K562 (cell line): ENCODE results near the gene PLEKHM2. TPM values are rescaled to one million over a fixed set of nuclear protein-coding genes. Genes with fewer than 3 reads are reported as not detected.

Experiments used
- ATAC-seq: fragments of 200-7000 bp; cut with Tn5 transposase; 3 replicates; pipeline ENCODE4 v1.9.1; 2020; ENCODE audit warnings: moderate library complexity
- BruUV-seq: library from RNA; stranded (reverse); fragments of 400-500 nt; replicated peaks from 2 replicates; lab custom pipeline; 2021; lab: Mats Ljungman, UMichigan
- CTCF ChIA-PET: fragments of 300-600 bp; formaldehyde crosslinking; extraction: SDS; loops from one replicate; lab custom pipeline; 2021; ENCODE audit warnings: low intra/inter-chr PET ratio; lab: Yijun Ruan, JAX
- POLR2A ChIA-PET: fragments of 300-600, 350-650 bp; sonication (Branson Sonifier 250); formaldehyde crosslinking; extraction: SDS; loops from one replicate; lab custom pipeline; 2021; ENCODE audit warnings: antibody characterized with exemption, inconsistent platforms; lab: Yijun Ruan, JAX
- DNase-seq, 4 experiments: peaks; one replicate each; pipeline versions ENCODE4 v3.0.0 to v3.0.0-alpha.2; 2011 to 2018; ENCODE audit warnings: low spot score in 3 of 4, mixed read lengths in 3 of 4; ENCODE audit errors: extremely low read depth in 1 of 4
- FAIRE-seq: peaks from 2 replicates; lab custom pipeline; 2011; peaks lifted over from hg19 to GRCh38; lab: Jason Lieb, UNC
- H2AFZ ChIP-seq: 2 replicates; pipeline ENCODE4 v1.6.0; 2011; ENCODE audit warnings: low read depth, low read length, control low read depth, inconsistent platforms
- H3K27ac ChIP-seq: fragments of 200-600 bp; 3 replicates; pipeline ENCODE4 v1.8.0; 2011; ENCODE audit warnings: low read depth, mild to moderate bottlenecking, control low read depth, inconsistent platforms, low read length, moderate library complexity, mixed read lengths; ENCODE audit errors: extremely low read depth
- H3K27me3 ChIP-seq, 2 experiments: fragments of 300-600 bp in 1 of 2; 2 replicates in 1 of 2; 3 replicates in 1 of 2; pipeline versions ENCODE4 v1.6.0 to v1.8.0; 2011; ENCODE audit warnings: inconsistent platforms in 2 of 2, low read length in 2 of 2, mild to moderate bottlenecking in 1 of 2, mixed read lengths in 1 of 2, moderate library complexity in 1 of 2; ENCODE audit not compliant: control insufficient read depth in 2 of 2, insufficient read depth in 2 of 2
- H3K36me3 ChIP-seq: fragments of 300-600 bp; 3 replicates; pipeline ENCODE4 v1.8.0; 2011; ENCODE audit warnings: mild to moderate bottlenecking, low read length, inconsistent platforms; ENCODE audit not compliant: control insufficient read depth, insufficient read depth
- H3K4me1 ChIP-seq, 2 experiments: fragments of 200-600 bp in 1 of 2; replicated peaks in 1 of 2; 2 replicates in 1 of 2; 3 replicates in 1 of 2; pipeline versions ENCODE4 v1.5.1 to v1.8.0; 2011; ENCODE audit warnings: inconsistent platforms in 2 of 2, low read length in 2 of 2, mild to moderate bottlenecking in 1 of 2, mixed read lengths in 1 of 2, moderate library complexity in 1 of 2; ENCODE audit not compliant: control insufficient read depth in 2 of 2, insufficient read depth in 2 of 2
- H3K4me2 ChIP-seq: 2 replicates; pipeline ENCODE4 v1.6.1; 2011; ENCODE audit warnings: low read length, control low read depth, inconsistent platforms, mixed read lengths; ENCODE audit not compliant: insufficient read depth
- H3K4me3 ChIP-seq: fragments of 200-600 bp; sonication (generic), shearing (Covaris generic); 2 replicates; pipeline ENCODE4 v1.5.1; 2016; ENCODE audit warnings: control low read depth, inconsistent platforms
- H3K79me2 ChIP-seq: fragments of 200-600 bp; 3 replicates; pipeline ENCODE4 v1.8.0; 2011; ENCODE audit warnings: low read length, inconsistent platforms; ENCODE audit not compliant: control insufficient read depth, insufficient read depth
- H3K9ac ChIP-seq, 2 experiments: 2 replicates each; pipeline versions ENCODE4 v1.6.0 to v1.6.1; 2011; ENCODE audit warnings: low read depth in 2 of 2, low read length in 2 of 2, control low read depth in 1 of 2, inconsistent platforms in 1 of 2, mild to moderate bottlenecking in 1 of 2, mixed read lengths in 1 of 2; ENCODE audit not compliant: insufficient read depth in 1 of 2
- H3K9me1 ChIP-seq: one replicate; pipeline ENCODE4 v1.6.0; 2011; ENCODE audit warnings: inconsistent platforms, mild to moderate bottlenecking, low read length, moderate library complexity; ENCODE audit not compliant: control insufficient read depth, insufficient read depth
- H3K9me3 ChIP-seq: replicated peaks from 2 replicates; pipeline ENCODE4 v1.5.1; 2011; ENCODE audit warnings: low read depth, low read length, inconsistent platforms; ENCODE audit not compliant: control insufficient read depth, insufficient read depth
- H4K20me1 ChIP-seq: replicated peaks from 2 replicates; pipeline ENCODE4 v1.6.1; 2011; ENCODE audit warnings: low read length, inconsistent platforms, mixed read lengths; ENCODE audit not compliant: control insufficient read depth, insufficient read depth
- PHB ChIP-seq: fragments of 250-450 bp; sonication (Bioruptor Pico); IDR thresholded peaks from 2 replicates; pipeline ENCODE4 v1.5.0; 2021
- ZBTB8A ChIP-seq: fragments of 450-650 bp; IDR thresholded peaks from 2 replicates; pipeline ENCODE4 v1.6.1; 2018; ENCODE audit warnings: mild to moderate bottlenecking, moderate library complexity; ENCODE audit not compliant: partially characterized antibody
- ZNF121 ChIP-seq: sonication (generic); formaldehyde crosslinking; conservative IDR thresholded peaks from 2 replicates; pipeline ENCODE4 v1.8.0; 2022; ENCODE audit warnings: missing genetic modification reagents
- ZNF354B ChIP-seq: fragments of 250-450 bp; sonication (Bioruptor Pico); IDR thresholded peaks from 2 replicates; pipeline ENCODE4 v1.4.0; 2020
- ZNF696 ChIP-seq: fragments of 250-450 bp; sonication (Bioruptor Pico); conservative IDR thresholded peaks from 2 replicates; pipeline ENCODE4 v1.4.0; 2020; ENCODE audit warnings: mild to moderate bottlenecking, moderate library complexity
- WGBS: fragments of 100-300 bp; shearing (Covaris generic); methylation state at CpG from one replicate; pipeline ENCODE4 v1.1.6; 2016; ENCODE audit warnings: low coverage, mixed read lengths; ENCODE audit not compliant: insufficient coverage; ENCODE audit errors: missing lambda C conversion rate; 5-methylcytosine and 5-hydroxymethylcytosine counted together
- in situ Hi-C: fragments of 300-500 bp; cut with MboI; formaldehyde crosslinking; loops from 4 replicates; pipeline ENCODE4 v1.15.0; 2018; ENCODE audit warnings: inconsistent platforms, mixed read lengths
- intact Hi-C: fragments of 100-400 bp; cut with micrococcal nuclease; formaldehyde crosslinking; loops from 2 replicates; pipeline ENCODE4 v1.14.2; 2022
- polyA plus RNA-seq, 8 experiments: library from polyadenylated mRNA; depleted of rRNA in 4 of 8; stranded (reverse) in 5 of 8; unstranded in 3 of 8; fragments of >200 nt; fragmentation: Nextera tagmentation in 2 of 8; fragmentation: Illumina TruSeq in 1 of 8; extraction: Ambion mirVana in 2 of 8; extraction: Trizol in 1 of 8; gene quantifications; 2 replicates each; pipeline versions ENCODE4 v1.2.1 to v1.2.3, GENCODE V29; 2011 to 2014; ENCODE audit warnings: inconsistent platforms in 1 of 8, missing spikeins in 1 of 8
- total RNA-seq, 7 experiments: library from RNA; depleted of rRNA in 6 of 7; stranded (reverse); fragments of >200 nt in 6 of 7; fragmentation: Illumina TruSeq in 2 of 7; extraction: Trizol in 2 of 7; gene quantifications; 2 replicates each; pipeline versions ENCODE4 v1.2.1 to v1.2.3, GENCODE V29; 2011 to 2021; ENCODE audit warnings: low replicate concordance in 1 of 7
- TF ChIP-seq, protein P1 (sequence below): fragments of 250-450 bp; sonication (Bioruptor Pico); IDR thresholded peaks from 2 replicates; pipeline ENCODE4 v1.4.0; 2020; ENCODE audit warnings: borderline replicate concordance

PLEKHM2 gene
- total and polyA plus RNA-seq, 9 of the 15 experiments (the other 6 are each of a cell fraction or from before 2014, with no cell fraction given): 0.27 to 63.7 (median 33.2) TPM

DNA sequence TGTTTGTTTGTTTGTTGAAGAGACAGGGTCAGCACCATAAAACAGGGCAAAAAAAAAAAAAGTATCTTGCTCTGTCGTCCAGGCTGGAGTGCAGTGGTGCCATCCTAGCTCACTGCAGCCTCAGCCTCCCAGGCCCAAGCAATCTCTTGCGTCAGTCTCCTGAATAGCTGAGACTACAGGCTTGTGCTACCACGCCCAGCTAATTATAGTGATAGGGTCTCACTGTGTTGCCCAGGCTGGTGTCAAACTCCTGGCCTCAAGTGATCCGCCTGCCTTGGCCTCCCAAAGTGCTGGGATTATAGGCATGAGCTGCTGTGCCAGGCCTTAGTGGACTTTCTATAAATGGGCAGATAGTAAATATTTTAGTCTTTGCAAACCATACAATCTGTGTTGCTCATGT, 47.7 kb upstream of the PLEKHM2 start:
- ChIA-PET CTCF (no interaction called here), POLR2A (interaction anchor here (0.6 to 4.3 kb wide), 6 partner anchors 9 to 319 kb away, joined by 3 to 17 read pairs (median 4); partner anchors contain the start of gene DDI2)
- peaks cover 98% of the 10 kb centered on the region for H3K36me3 ChIP-seq
- no peaks in the 10 kb centered on the region for H3K9me1 ChIP-seq
- no peaks in the 10 kb centered on the region for H3K4me1 ChIP-seq
- DNase-seq: no peak
- ATAC-seq: no peak
- no peaks in the 10 kb centered on the region for H3K9me3 ChIP-seq
- no peak overlapping the region for H3K4me2 ChIP-seq
- FAIRE-seq: no peak
- in situ Hi-C loops: no loop called here
- H3K9ac ChIP-seq: no peak overlapping the region
- TF ChIP-seq ZBTB8A: no peak
- TF ChIP-seq ZNF121 (CRISPR knock-in tag): 0 out of 2 replicates have a peak, but pooled peaks have one; percentile 5
- no peak overlapping the region for H3K4me3 ChIP-seq
- peaks cover 6% of the 10 kb centered on the region; the same call in 2 of the 3 replicates for H3K79me2 ChIP-seq
- no peak overlapping the region for H3K27ac ChIP-seq
- 94% methylated on average over 4 of the region's 4 CpGs for WGBS
- no peaks in the 10 kb centered on the region for H4K20me1 ChIP-seq
- no peaks in the 10 kb centered on the region for H3K27me3 ChIP-seq
- BruUV-seq: no TSS peak
- intact Hi-C loops: no loop called here
- no peak overlapping the region for H2AFZ ChIP-seq

DNA sequence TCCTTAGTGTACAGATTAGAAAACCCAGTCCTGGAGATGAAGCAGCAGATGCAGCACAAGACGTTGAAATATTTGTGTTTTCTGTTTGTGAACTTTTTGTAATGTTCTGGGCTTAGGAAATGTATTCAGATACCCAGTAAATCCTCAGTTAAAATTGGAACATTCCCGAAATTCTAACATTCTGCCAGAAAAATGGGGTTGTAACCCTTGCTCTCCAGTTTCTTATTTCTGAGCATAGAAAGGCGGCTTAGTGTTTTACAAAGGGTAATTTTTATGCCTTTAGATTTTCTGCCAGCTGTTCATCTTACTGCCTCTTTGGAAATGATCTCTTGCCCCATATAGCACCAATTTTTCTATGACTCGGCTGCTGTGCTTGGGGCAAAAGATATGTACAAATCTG, 46.3 kb upstream of the PLEKHM2 start:
- ATAC-seq: no peak
- Histone ChIP-seq H2AFZ (no peak overlapping the region), H4K20me1 (no peaks in the 10 kb centered on the region), H3K4me3 (no peak overlapping the region), H3K9ac (no peak overlapping the region), H3K9me1 (no peaks in the 10 kb centered on the region), H3K27ac (no peak overlapping the region), H3K36me3 (peaks cover 93% of the 10 kb centered on the region), H3K4me2 (no peak overlapping the region), H3K27me3 (no peaks in the 10 kb centered on the region), H3K4me1 (no peaks in the 10 kb centered on the region), H3K79me2 (peaks cover 6% of the 10 kb centered on the region; the same call in 2 of the 3 replicates), H3K9me3 (no peaks in the 10 kb centered on the region)
- WGBS: 76% methylated on average over 4 of the region's 4 CpGs
- POLR2A ChIA-PET: interaction anchor here (0.6 to 3.1 kb wide), 3 partner anchors 8 to 80 kb away, joined by 3 to 17 read pairs (median 3); no protein-coding TSS in a partner anchor
- CTCF ChIA-PET: no interaction called here
- no peak for DNase-seq
- FAIRE-seq: no peak
- BruUV-seq: no TSS peak
- intact Hi-C loops (no loop called here), in situ Hi-C loops (no loop called here)
- TF ChIP-seq, protein P1, sequence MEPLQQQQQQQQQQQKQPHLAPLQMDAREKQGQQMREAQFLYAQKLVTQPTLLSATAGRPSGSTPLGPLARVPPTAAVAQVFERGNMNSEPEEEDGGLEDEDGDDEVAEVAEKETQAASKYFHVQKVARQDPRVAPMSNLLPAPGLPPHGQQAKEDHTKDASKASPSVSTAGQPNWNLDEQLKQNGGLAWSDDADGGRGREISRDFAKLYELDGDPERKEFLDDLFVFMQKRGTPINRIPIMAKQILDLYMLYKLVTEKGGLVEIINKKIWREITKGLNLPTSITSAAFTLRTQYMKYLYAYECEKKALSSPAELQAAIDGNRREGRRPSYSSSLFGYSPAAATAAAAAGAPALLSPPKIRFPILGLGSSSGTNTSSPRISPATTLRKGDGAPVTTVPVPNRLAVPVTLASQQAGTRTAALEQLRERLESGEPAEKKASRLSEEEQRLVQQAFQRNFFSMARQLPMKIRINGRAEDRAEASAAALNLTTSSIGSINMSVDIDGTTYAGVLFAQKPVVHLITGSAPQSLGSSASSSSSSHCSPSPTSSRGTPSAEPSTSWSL: no peak
- TF ChIP-seq ZNF354B (CRISPR knock-in tag) (no peak), PHB (no peak), ZNF696 (CRISPR knock-in tag) (no peak)
